Fibroblast of lung (primary cell): Measurements from ENCODE around the gene ROR2.
"Not testable (repeated sequence)": the region's sequence is repeated elsewhere in the genome, so short reads cannot be mapped to it uniquely, and the experiment has no call there.

ENCODE experiments used
- EZH2 ChIP-seq: IDR thresholded peaks from 2 replicates; pipeline ENCODE4 v1.5.1; 2012; ENCODE audit warnings: low read length, control low read depth, mild to moderate bottlenecking; ENCODE audit errors: missing control alignments
- TF ChIP-seq, protein P1 (sequence below), 2 donors: IDR thresholded peaks in 1 of 2; conservative IDR thresholded peaks in 1 of 2; 1 replicate in 1 of 2; 2 replicates in 1 of 2; pipeline ENCODE4 v1.5.1; 2011 to 2012; ENCODE audit warnings: low read length in 2 of 2, control low read depth in 1 of 2, inconsistent platforms in 1 of 2, low read depth in 1 of 2, mild to moderate bottlenecking in 1 of 2

DNA sequence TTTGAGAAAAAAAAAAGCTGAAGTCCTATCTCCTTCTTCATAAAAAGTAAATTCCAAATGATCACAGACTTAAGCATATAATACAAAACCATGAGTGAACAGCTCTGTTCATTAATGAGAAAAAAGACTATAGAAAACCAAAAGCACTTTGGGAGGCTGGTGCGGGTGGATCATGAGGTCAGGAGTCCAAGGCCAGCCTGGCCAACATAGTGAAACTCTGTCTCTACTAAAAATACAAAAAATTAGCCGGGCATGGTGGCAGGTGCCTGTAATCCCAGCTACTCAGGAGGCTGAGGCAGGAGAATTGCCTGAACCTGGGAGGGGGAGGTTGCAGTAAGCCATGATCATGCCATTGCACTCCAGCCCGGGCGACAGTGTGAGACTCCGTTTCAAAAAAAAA, 156.7 kb downstream of the ROR2 start:
- TF ChIP-seq, protein P1, sequence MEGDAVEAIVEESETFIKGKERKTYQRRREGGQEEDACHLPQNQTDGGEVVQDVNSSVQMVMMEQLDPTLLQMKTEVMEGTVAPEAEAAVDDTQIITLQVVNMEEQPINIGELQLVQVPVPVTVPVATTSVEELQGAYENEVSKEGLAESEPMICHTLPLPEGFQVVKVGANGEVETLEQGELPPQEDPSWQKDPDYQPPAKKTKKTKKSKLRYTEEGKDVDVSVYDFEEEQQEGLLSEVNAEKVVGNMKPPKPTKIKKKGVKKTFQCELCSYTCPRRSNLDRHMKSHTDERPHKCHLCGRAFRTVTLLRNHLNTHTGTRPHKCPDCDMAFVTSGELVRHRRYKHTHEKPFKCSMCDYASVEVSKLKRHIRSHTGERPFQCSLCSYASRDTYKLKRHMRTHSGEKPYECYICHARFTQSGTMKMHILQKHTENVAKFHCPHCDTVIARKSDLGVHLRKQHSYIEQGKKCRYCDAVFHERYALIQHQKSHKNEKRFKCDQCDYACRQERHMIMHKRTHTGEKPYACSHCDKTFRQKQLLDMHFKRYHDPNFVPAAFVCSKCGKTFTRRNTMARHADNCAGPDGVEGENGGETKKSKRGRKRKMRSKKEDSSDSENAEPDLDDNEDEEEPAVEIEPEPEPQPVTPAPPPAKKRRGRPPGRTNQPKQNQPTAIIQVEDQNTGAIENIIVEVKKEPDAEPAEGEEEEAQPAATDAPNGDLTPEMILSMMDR (conservative IDR thresholded peaks at IDR 0.05 in 1 of 2, IDR thresholded peaks at IDR 0.05 in 1 of 2; ENCODE audit: low read depth in 1 of 2, low read length in 2 of 2), result not testable (repeated sequence)
- TF ChIP-seq EZH2, result not testable (repeated sequence)
